Measurements from ENCODE around the gene ERO1B. TPM values are rescaled to one million over a fixed set of nuclear protein-coding genes. Genes with fewer than 3 reads are reported as not detected.

The ERO1B gene
- polyA plus RNA-seq, 10 donors: 2.0 to 4.5 (median 3.4) TPM

- DNase-seq: no peak
These were observed 19.6 kb upstream of the ERO1B start for GRCh38 chr1:236301080-236301957.

- no peak for DNase-seq
These were observed 15.4 kb upstream of the ERO1B start for GRCh38 chr1:236297161-236297560.

- DNase-seq: no peak
These were observed 10.7 kb upstream of the ERO1B start for GRCh38 chr1:236292425-236292824.

GRCh38 chr1:236289492-236290131, 7.9 kb upstream of the ERO1B start:
- no peak for DNase-seq

GRCh38 chr1:236288620-236288976, 6.8 kb upstream of the ERO1B start:
- DNase-seq: no peak

- peak in 1 of 3 donors; percentile 3 for DNase-seq
These were observed 6.2 kb upstream of the ERO1B start for GRCh38 chr1:236287757-236288619.

GRCh38 chr1:236287356-236287755, 5.6 kb upstream of the ERO1B start:
- no peak for DNase-seq

- DNase-seq: peak in 1 of 3 donors; percentile 9
These were observed 2.5 kb upstream of the ERO1B start for GRCh38 chr1:236284291-236284721.

GRCh38 chr1:236282719-236283118, 961 bp upstream of the ERO1B start:
- DNase-seq: no peak

GRCh38 chr1:236282425-236282716, 613 bp upstream of the ERO1B start:
- no peak for DNase-seq

GRCh38 chr1:236281198-236281653, 532 bp downstream of the ERO1B start:
- peak in 2 of 3 donors; percentile 11 to 48 for DNase-seq

- DNase-seq: no peak
These were observed 1.1 kb downstream of the ERO1B start for GRCh38 chr1:236280438-236281197.

- no peak for DNase-seq
These were observed 6.2 kb downstream of the ERO1B start for GRCh38 chr1:236275586-236275985.

- no peak for DNase-seq
These were observed 6.7 kb downstream of the ERO1B start for GRCh38 chr1:236275061-236275460.

GRCh38 chr1:236273358-236273757, 8.4 kb downstream of the ERO1B start:
- DNase-seq: no peak

GRCh38 chr1:236269439-236269838, 12.3 kb downstream of the ERO1B start:
- DNase-seq: no peak

- DNase-seq: no peak
These were observed 19.9 kb downstream of the ERO1B start for GRCh38 chr1:236261898-236262297.

GRCh38 chr1:236261033-236261432, 20.7 kb downstream of the ERO1B start:
- DNase-seq: no peak

GRCh38 chr1:236259043-236259442, 22.7 kb downstream of the ERO1B start:
- no peak for DNase-seq

GRCh38 chr1:236258114-236258622, 23.6 kb downstream of the ERO1B start:
- no peak for DNase-seq

- DNase-seq: peak in 2 of 3 donors; percentile 2 to 16
These were observed 24.5 kb downstream of the ERO1B start for GRCh38 chr1:236257216-236257615.
